ENCODE results near the gene OR51G2. TPM values are rescaled to one million over a fixed set of nuclear protein-coding genes. Genes with fewer than 3 reads are reported as not detected.

The OR51G2 gene
- total RNA-seq, 1 experiment from 2014 or later = not detected

- H3K27me3 ChIP-seq (replicated peaks; ENCODE audit: control insufficient read depth, insufficient read depth, low read length) = no peaks in the 10 kb centered on the region
- peaks cover 14% of the 10 kb centered on the region for H3K27me3 Mint-ChIP-seq (ENCODE audit: insufficient read depth, unreplicated experiment)
- no peak within 1 kb of the TSS for H3K27ac Mint-ChIP-seq (ENCODE audit: unreplicated experiment)
- H3K4me1 ChIP-seq = no peaks in the 10 kb centered on the region
- no peaks in the 10 kb centered on the region for H3K4me1 Mint-ChIP-seq (ENCODE audit: low read depth, unreplicated experiment)
- no peak within 1 kb of the TSS for H3K4me3 ChIP-seq (ENCODE audit: low read depth, low read length)
- H3K9me3 Mint-ChIP-seq (ENCODE audit: unreplicated experiment) = no peaks in the 10 kb centered on the region
- no peaks in the 10 kb centered on the region for H3K36me3 ChIP-seq (ENCODE audit: control insufficient read depth, insufficient read depth, low read length)
- no peaks in the 10 kb centered on the region for H3K9me3 ChIP-seq
- no peak within 1 kb of the TSS for H3K4me3 Mint-ChIP-seq (ENCODE audit: unreplicated experiment)
- CTCF ChIA-PET = no interaction called here
- DNase-seq = no peak
- intact Hi-C loops (cut with micrococcal nuclease; ENCODE audit: unreplicated experiment) = no loop called here
- H3K36me3 Mint-ChIP-seq (ENCODE audit: insufficient read depth, unreplicated experiment) = no peaks in the 10 kb centered on the region
- BruUV-seq (replicated peaks) = no TSS peak
- POLR2A ChIA-PET = no interaction called here
- TF ChIP-seq CTCF (IDR thresholded peaks at IDR 0.05; ENCODE audit: insufficient read depth in 1 of 2, low read depth in 1 of 2, low read length in 1 of 2, severe bottlenecking in 1 of 2, unreplicated experiment in 1 of 2) = no peak
These were observed 15.7 kb downstream of the OR51G2 start, which contains the start of gene OR51A7 for GRCh38 chr11:4903484-4903883. OR51A7 (plus strand) TSS chr11:4903783; CDS start chr11:4907370, 3,587 bp downstream.

GRCh38 chr11:4891996-4892640, 27.0 kb downstream of the OR51G2 start:
- H3K9me3 ChIP-seq = no peaks in the 10 kb centered on the region

GRCh38 chr11:4890279-4890678, 28.9 kb downstream of the OR51G2 start:
- H3K36me3 ChIP-seq (ENCODE audit: control insufficient read depth, insufficient read depth, low read length) = no peaks in the 10 kb centered on the region
- Mint-ChIP-seq H3K27ac (ENCODE audit: unreplicated experiment) (no peak overlapping the region), H3K4me3 (ENCODE audit: unreplicated experiment) (no peak overlapping the region), H3K9me3 (ENCODE audit: unreplicated experiment) (no peaks in the 10 kb centered on the region), H3K27me3 (ENCODE audit: insufficient read depth, unreplicated experiment) (peaks cover 2% of the 10 kb centered on the region), H3K36me3 (ENCODE audit: insufficient read depth, unreplicated experiment) (no peaks in the 10 kb centered on the region), H3K4me1 (ENCODE audit: low read depth, unreplicated experiment) (no peaks in the 10 kb centered on the region)
- no TSS peak for BruUV-seq (replicated peaks)
- DNase-seq = no peak
- ChIA-PET CTCF (no interaction called here), POLR2A (no interaction called here)
- intact Hi-C loops (cut with micrococcal nuclease; ENCODE audit: unreplicated experiment) = no loop called here
- H3K27me3 ChIP-seq (replicated peaks; ENCODE audit: control insufficient read depth, insufficient read depth, low read length) = no peaks in the 10 kb centered on the region; the same call in 1 of the 2 replicates
- no peak for TF ChIP-seq CTCF (IDR thresholded peaks at IDR 0.05; ENCODE audit: insufficient read depth in 1 of 2, low read depth in 1 of 2, low read length in 1 of 2, severe bottlenecking in 1 of 2, unreplicated experiment in 1 of 2)
- H3K9me3 ChIP-seq = no peaks in the 10 kb centered on the region
- H3K4me1 ChIP-seq = no peaks in the 10 kb centered on the region
- no peak overlapping the region for H3K4me3 ChIP-seq (ENCODE audit: low read depth, low read length)

More at GRCh38 chr11:4891996-4892640, 27.0 kb downstream of the OR51G2 start:
- Mint-ChIP-seq H3K36me3 (ENCODE audit: insufficient read depth, unreplicated experiment) (no peaks in the 10 kb centered on the region), H3K4me3 (ENCODE audit: unreplicated experiment) (no peak overlapping the region), H3K4me1 (ENCODE audit: low read depth, unreplicated experiment) (no peaks in the 10 kb centered on the region), H3K27me3 (ENCODE audit: insufficient read depth, unreplicated experiment) (peaks cover 6% of the 10 kb centered on the region), H3K27ac (ENCODE audit: unreplicated experiment) (no peak overlapping the region), H3K9me3 (ENCODE audit: unreplicated experiment) (no peaks in the 10 kb centered on the region)
- ChIA-PET POLR2A (no interaction called here), CTCF (no interaction called here)
- no peaks in the 10 kb centered on the region for H3K36me3 ChIP-seq (ENCODE audit: control insufficient read depth, insufficient read depth, low read length)
- BruUV-seq (replicated peaks) = no TSS peak
- TF ChIP-seq CTCF (IDR thresholded peaks at IDR 0.05; ENCODE audit: insufficient read depth in 1 of 2, low read depth in 1 of 2, low read length in 1 of 2, severe bottlenecking in 1 of 2, unreplicated experiment in 1 of 2) = peak in 1 of 2 experiments; percentile 5
- DNase-seq = no peak
- intact Hi-C loops (cut with micrococcal nuclease; ENCODE audit: unreplicated experiment) = no loop called here
- H3K27me3 ChIP-seq (replicated peaks; ENCODE audit: control insufficient read depth, insufficient read depth, low read length) = no peaks in the 10 kb centered on the region; the same call in 1 of the 2 replicates
- no peak overlapping the region for H3K4me3 ChIP-seq (ENCODE audit: low read depth, low read length)
- no peaks in the 10 kb centered on the region for H3K4me1 ChIP-seq
